GM23338 (cell line): Measurements from ENCODE around the gene SV2C. TPM values are rescaled to one million over a fixed set of nuclear protein-coding genes. Genes with fewer than 3 reads are reported as not detected.

Experiments used
- ATAC-seq: fragments of 200-7000 bp; cut with Tn5 transposase; 3 replicates; pipeline ENCODE4 v1.9.1; 2020
- DNase-seq: peaks from one replicate; pipeline ENCODE4 v3.0.0-alpha.2; 2015; ENCODE audit warnings: low spot score
- H2AFZ ChIP-seq: fragments of 200-600 bp; sonication (generic); 2 replicates; pipeline ENCODE4 v1.8.0; 2016; ENCODE audit warnings: antibody characterized with exemption, mild to moderate bottlenecking, moderate library complexity
- H3F3A ChIP-seq: fragments of 200-600 bp; sonication (generic); replicated peaks from 2 replicates; pipeline ENCODE4 v1.8.0; 2017; ENCODE audit warnings: antibody characterized with exemption, mixed run types, low read depth
- H3K27ac ChIP-seq: fragments of 200-600 bp; sonication (generic); 2 replicates; pipeline ENCODE4 v1.6.1; 2016; ENCODE audit warnings: low read depth
- H3K27me3 ChIP-seq: fragments of 200-600 bp; sonication (generic); 2 replicates; pipeline ENCODE4 v1.8.0; 2016; ENCODE audit warnings: mild to moderate bottlenecking, mixed run types, moderate library complexity; ENCODE audit not compliant: insufficient read depth
- H3K36me3 ChIP-seq: fragments of 200-600 bp; sonication (generic); 2 replicates; pipeline ENCODE4 v1.8.0; 2016; ENCODE audit warnings: mild to moderate bottlenecking; ENCODE audit not compliant: insufficient read depth
- H3K4me1 ChIP-seq: fragments of 200-600 bp; sonication (generic); 2 replicates; pipeline ENCODE4 v1.8.0; 2016; ENCODE audit warnings: mild to moderate bottlenecking, moderate library complexity; ENCODE audit not compliant: insufficient read depth
- H3K4me2 ChIP-seq: fragments of 200-600 bp; sonication (generic); 2 replicates; pipeline ENCODE4 v1.7.1; 2017; ENCODE audit warnings: mixed run types
- H3K4me3 ChIP-seq: fragments of 200-600 bp; sonication (generic); 2 replicates; pipeline ENCODE4 v1.6.1; 2016; ENCODE audit warnings: mixed run types
- H3K79me2 ChIP-seq: fragments of 200-600 bp; sonication (generic); replicated peaks from 2 replicates; pipeline ENCODE4 v1.8.0; 2017; ENCODE audit warnings: mild to moderate bottlenecking; ENCODE audit not compliant: insufficient read depth
- H3K9me2 ChIP-seq: fragments of 200-600 bp; sonication (generic); 2 replicates; pipeline ENCODE4 v1.8.0; 2017; ENCODE audit not compliant: insufficient read depth
- H4K20me1 ChIP-seq: fragments of 200-600 bp; sonication (generic); replicated peaks from 2 replicates; pipeline ENCODE4 v1.8.0; 2017; ENCODE audit warnings: mild to moderate bottlenecking; ENCODE audit not compliant: insufficient read depth
- H3K27ac Mint-ChIP-seq: 2 replicates; pipeline ENCODE4 v1.8.0; 2020; ENCODE audit warnings: inconsistent platforms, mild to moderate bottlenecking, moderate library complexity, mixed read lengths
- H3K27me3 Mint-ChIP-seq: 3 replicates; pipeline ENCODE4 v1.8.0; 2022; ENCODE audit warnings: low read depth, mild to moderate bottlenecking, moderate library complexity, mixed read lengths, inconsistent platforms; ENCODE audit not compliant: insufficient read depth, poor library complexity
- H3K36me3 Mint-ChIP-seq: 3 replicates; pipeline ENCODE4 v1.8.0; 2021; ENCODE audit warnings: low read depth, mild to moderate bottlenecking, inconsistent platforms, moderate library complexity, mixed read lengths
- H3K4me1 Mint-ChIP-seq: 3 replicates; pipeline ENCODE4 v1.8.0; 2020; ENCODE audit warnings: mild to moderate bottlenecking, inconsistent platforms, mixed read lengths
- H3K4me3 Mint-ChIP-seq: 3 replicates; pipeline ENCODE4 v1.8.0; 2021; ENCODE audit warnings: moderate library complexity, mild to moderate bottlenecking, inconsistent platforms, mixed read lengths
- H3K9me3 Mint-ChIP-seq: 3 replicates; pipeline ENCODE4 v1.8.0; 2020; ENCODE audit warnings: moderate library complexity, mild to moderate bottlenecking, inconsistent platforms, mixed read lengths
- CREB1 ChIP-seq: fragments of 250-450 bp; sonication (Bioruptor Pico); IDR thresholded peaks from 2 replicates; pipeline ENCODE4 v1.5.0; 2020; ENCODE audit warnings: low read depth, mild to moderate bottlenecking, moderate library complexity
- EZH2 ChIP-seq: fragments of 200-600 bp; sonication (generic); IDR thresholded peaks from one replicate; pipeline ENCODE4 v1.8.0; 2017; ENCODE audit warnings: antibody characterized with exemption, mild to moderate bottlenecking, low read depth; ENCODE audit not compliant: unreplicated experiment
- EZH2phosphoT487 ChIP-seq: fragments of 200-600 bp; sonication (generic); IDR thresholded peaks from one replicate; pipeline ENCODE4 v1.8.1; 2018; ENCODE audit warnings: antibody characterized with exemption; ENCODE audit not compliant: unreplicated experiment
- JUNB ChIP-seq: IDR thresholded peaks from one replicate; pipeline ENCODE4 v1.6.1; 2016; ENCODE audit warnings: antibody characterized with exemption; ENCODE audit not compliant: unreplicated experiment
- NANOG ChIP-seq: IDR thresholded peaks from 2 replicates; pipeline ENCODE4 v1.6.1; 2016; ENCODE audit warnings: antibody characterized with exemption, borderline replicate concordance
- POLR2AphosphoS5 ChIP-seq: IDR thresholded peaks from 2 replicates; pipeline ENCODE4 v1.6.1; 2016; ENCODE audit warnings: antibody characterized with exemption, low read depth
- STAT1 ChIP-seq: IDR thresholded peaks from one replicate; pipeline ENCODE4 v1.6.1; 2016; ENCODE audit warnings: antibody characterized with exemption; ENCODE audit not compliant: unreplicated experiment
- ZNF114 ChIP-seq: fragments of 250-450 bp; sonication (Bioruptor Pico); IDR thresholded peaks from 2 replicates; pipeline ENCODE4 v1.5.0; 2020; ENCODE audit warnings: mild to moderate bottlenecking, moderate library complexity
- ZNF331 ChIP-seq: fragments of 250-450 bp; sonication (Bioruptor Pico); IDR thresholded peaks from 2 replicates; pipeline ENCODE4 v1.5.0; 2020; ENCODE audit warnings: low read depth, mild to moderate bottlenecking, moderate library complexity
- polyA plus RNA-seq: library from polyadenylated mRNA; unstranded; fragments of >200 nt; fragmentation: Nextera tagmentation; extraction: Ambion mirVana; gene quantifications from 2 replicates; pipeline ENCODE4 v1.2.1, GENCODE V29; 2016
- total RNA-seq: library from RNA; depleted of rRNA; stranded (reverse); fragments of >200 nt; shearing (Covaris generic); gene quantifications from 2 replicates; pipeline ENCODE4 v1.2.3, GENCODE V29; 2014
- TF ChIP-seq, protein P1 (sequence below): fragments of 250-450 bp; sonication (Bioruptor Pico); IDR thresholded peaks from 2 replicates; pipeline ENCODE4 v1.5.0; 2020; ENCODE audit warnings: mild to moderate bottlenecking, moderate library complexity
- TF ChIP-seq, protein P2 (sequence below): IDR thresholded peaks from one replicate; pipeline ENCODE4 v1.6.1; 2018; ENCODE audit warnings: antibody characterized with exemption; ENCODE audit not compliant: unreplicated experiment
- TF ChIP-seq, protein P3 (sequence below), 2 experiments: fragments of 200-600 bp in 1 of 2; sonication (generic) in 1 of 2; conservative IDR thresholded peaks; 2 replicates each; pipeline versions ENCODE4 v1.5.1 to v1.6.1; 2016 to 2017; ENCODE audit warnings: antibody characterized with exemption in 2 of 2, low read depth in 2 of 2, mild to moderate bottlenecking in 2 of 2, moderate library complexity in 1 of 2
- TF ChIP-seq, protein P4 (sequence below): IDR thresholded peaks from 2 replicates; pipeline ENCODE4 v1.6.1; 2016; ENCODE audit warnings: antibody characterized with exemption

Gene SV2C
- total and polyA plus RNA-seq, 2 experiments from 2014 or later, result 0.05 to 0.07 TPM

DNA sequence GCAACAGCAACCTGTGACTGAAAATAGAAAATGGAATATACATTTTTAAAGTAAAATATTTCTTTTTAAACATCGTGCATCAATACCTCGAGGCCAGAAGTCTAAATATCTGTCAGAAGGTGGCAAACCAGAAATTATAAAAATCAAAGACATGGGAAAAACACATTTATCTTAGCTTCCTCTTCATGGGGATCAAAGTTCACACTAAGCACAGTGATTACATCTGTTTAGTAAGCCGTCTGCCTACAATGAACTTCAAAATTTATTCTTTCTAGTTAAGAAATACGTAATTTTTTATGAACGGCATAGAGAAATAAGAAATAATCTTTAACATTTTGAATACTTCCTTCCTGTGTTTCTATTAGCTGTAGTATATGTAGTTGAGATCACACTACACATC, 17.9 kb upstream of the SV2C start:
- no peak overlapping the region for H3K27ac Mint-ChIP-seq

More for the DNA sequence above, 17.9 kb upstream of the SV2C start:
- Histone ChIP-seq H3K36me3 (no peaks in the 10 kb centered on the region), H3K79me2 (no peaks in the 10 kb centered on the region), H3K4me2 (no peak overlapping the region), H3K27ac (no peak overlapping the region), H3K27me3 (no peaks in the 10 kb centered on the region), H3K4me1 (no peaks in the 10 kb centered on the region), H3K4me3 (no peak overlapping the region), H4K20me1 (no peaks in the 10 kb centered on the region), H3K9me2 (peaks cover 9% of the 10 kb centered on the region; the same call in 1 of the 2 replicates), H3F3A (no peaks in the 10 kb centered on the region), H2AFZ (no peak overlapping the region)
- H3K4me3 Mint-ChIP-seq, result no peak overlapping the region
- H3K9me3 Mint-ChIP-seq, result no peaks in the 10 kb centered on the region
- no peak for ATAC-seq
- no peaks in the 10 kb centered on the region for H3K27me3 Mint-ChIP-seq
- TF ChIP-seq ZNF114, result no peak
- no peak for TF ChIP-seq EZH2
- no peak for TF ChIP-seq STAT1
- TF ChIP-seq ZNF331 (CRISPR knock-in tag), result no peak
- TF ChIP-seq, protein P1, sequence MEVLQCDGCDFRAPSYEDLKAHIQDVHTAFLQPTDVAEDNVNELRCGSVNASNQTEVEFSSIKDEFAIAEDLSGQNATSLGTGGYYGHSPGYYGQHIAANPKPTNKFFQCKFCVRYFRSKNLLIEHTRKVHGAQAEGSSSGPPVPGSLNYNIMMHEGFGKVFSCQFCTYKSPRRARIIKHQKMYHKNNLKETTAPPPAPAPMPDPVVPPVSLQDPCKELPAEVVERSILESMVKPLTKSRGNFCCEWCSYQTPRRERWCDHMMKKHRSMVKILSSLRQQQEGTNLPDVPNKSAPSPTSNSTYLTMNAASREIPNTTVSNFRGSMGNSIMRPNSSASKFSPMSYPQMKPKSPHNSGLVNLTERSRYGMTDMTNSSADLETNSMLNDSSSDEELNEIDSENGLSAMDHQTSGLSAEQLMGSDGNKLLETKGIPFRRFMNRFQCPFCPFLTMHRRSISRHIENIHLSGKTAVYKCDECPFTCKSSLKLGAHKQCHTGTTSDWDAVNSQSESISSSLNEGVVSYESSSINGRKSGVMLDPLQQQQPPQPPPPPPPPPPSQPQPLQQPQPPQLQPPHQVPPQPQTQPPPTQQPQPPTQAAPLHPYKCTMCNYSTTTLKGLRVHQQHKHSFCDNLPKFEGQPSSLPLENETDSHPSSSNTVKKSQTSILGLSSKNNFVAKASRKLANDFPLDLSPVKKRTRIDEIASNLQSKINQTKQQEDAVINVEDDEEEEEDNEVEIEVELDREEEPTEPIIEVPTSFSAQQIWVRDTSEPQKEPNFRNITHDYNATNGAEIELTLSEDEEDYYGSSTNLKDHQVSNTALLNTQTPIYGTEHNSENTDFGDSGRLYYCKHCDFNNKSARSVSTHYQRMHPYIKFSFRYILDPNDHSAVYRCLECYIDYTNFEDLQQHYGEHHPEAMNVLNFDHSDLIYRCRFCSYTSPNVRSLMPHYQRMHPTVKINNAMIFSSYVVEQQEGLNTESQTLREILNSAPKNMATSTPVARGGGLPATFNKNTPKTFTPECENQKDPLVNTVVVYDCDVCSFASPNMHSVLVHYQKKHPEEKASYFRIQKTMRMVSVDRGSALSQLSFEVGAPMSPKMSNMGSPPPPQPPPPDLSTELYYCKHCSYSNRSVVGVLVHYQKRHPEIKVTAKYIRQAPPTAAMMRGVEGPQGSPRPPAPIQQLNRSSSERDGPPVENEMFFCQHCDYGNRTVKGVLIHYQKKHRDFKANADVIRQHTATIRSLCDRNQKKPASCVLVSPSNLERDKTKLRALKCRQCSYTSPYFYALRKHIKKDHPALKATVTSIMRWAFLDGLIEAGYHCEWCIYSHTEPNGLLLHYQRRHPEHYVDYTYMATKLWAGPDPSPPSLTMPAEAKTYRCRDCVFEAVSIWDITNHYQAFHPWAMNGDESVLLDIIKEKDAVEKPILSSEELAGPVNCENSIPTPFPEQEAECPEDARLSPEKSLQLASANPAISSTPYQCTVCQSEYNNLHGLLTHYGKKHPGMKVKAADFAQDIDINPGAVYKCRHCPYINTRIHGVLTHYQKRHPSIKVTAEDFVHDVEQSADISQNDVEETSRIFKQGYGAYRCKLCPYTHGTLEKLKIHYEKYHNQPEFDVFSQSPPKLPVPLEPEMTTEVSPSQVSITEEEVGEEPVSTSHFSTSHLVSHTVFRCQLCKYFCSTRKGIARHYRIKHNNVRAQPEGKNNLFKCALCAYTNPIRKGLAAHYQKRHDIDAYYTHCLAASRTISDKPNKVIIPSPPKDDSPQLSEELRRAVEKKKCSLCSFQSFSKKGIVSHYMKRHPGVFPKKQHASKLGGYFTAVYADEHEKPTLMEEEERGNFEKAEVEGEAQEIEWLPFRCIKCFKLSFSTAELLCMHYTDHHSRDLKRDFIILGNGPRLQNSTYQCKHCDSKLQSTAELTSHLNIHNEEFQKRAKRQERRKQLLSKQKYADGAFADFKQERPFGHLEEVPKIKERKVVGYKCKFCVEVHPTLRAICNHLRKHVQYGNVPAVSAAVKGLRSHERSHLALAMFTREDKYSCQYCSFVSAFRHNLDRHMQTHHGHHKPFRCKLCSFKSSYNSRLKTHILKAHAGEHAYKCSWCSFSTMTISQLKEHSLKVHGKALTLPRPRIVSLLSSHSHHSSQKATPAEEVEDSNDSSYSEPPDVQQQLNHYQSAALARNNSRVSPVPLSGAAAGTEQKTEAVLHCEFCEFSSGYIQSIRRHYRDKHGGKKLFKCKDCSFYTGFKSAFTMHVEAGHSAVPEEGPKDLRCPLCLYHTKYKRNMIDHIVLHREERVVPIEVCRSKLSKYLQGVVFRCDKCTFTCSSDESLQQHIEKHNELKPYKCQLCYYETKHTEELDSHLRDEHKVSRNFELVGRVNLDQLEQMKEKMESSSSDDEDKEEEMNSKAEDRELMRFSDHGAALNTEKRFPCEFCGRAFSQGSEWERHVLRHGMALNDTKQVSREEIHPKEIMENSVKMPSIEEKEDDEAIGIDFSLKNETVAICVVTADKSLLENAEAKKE (CRISPR knock-in tag), result no peak
- TF ChIP-seq POLR2AphosphoS5, result no peak
- TF ChIP-seq, protein P2, sequence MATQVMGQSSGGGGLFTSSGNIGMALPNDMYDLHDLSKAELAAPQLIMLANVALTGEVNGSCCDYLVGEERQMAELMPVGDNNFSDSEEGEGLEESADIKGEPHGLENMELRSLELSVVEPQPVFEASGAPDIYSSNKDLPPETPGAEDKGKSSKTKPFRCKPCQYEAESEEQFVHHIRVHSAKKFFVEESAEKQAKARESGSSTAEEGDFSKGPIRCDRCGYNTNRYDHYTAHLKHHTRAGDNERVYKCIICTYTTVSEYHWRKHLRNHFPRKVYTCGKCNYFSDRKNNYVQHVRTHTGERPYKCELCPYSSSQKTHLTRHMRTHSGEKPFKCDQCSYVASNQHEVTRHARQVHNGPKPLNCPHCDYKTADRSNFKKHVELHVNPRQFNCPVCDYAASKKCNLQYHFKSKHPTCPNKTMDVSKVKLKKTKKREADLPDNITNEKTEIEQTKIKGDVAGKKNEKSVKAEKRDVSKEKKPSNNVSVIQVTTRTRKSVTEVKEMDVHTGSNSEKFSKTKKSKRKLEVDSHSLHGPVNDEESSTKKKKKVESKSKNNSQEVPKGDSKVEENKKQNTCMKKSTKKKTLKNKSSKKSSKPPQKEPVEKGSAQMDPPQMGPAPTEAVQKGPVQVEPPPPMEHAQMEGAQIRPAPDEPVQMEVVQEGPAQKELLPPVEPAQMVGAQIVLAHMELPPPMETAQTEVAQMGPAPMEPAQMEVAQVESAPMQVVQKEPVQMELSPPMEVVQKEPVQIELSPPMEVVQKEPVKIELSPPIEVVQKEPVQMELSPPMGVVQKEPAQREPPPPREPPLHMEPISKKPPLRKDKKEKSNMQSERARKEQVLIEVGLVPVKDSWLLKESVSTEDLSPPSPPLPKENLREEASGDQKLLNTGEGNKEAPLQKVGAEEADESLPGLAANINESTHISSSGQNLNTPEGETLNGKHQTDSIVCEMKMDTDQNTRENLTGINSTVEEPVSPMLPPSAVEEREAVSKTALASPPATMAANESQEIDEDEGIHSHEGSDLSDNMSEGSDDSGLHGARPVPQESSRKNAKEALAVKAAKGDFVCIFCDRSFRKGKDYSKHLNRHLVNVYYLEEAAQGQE, result no peak
- no peak for TF ChIP-seq NANOG
- TF ChIP-seq, protein P3, sequence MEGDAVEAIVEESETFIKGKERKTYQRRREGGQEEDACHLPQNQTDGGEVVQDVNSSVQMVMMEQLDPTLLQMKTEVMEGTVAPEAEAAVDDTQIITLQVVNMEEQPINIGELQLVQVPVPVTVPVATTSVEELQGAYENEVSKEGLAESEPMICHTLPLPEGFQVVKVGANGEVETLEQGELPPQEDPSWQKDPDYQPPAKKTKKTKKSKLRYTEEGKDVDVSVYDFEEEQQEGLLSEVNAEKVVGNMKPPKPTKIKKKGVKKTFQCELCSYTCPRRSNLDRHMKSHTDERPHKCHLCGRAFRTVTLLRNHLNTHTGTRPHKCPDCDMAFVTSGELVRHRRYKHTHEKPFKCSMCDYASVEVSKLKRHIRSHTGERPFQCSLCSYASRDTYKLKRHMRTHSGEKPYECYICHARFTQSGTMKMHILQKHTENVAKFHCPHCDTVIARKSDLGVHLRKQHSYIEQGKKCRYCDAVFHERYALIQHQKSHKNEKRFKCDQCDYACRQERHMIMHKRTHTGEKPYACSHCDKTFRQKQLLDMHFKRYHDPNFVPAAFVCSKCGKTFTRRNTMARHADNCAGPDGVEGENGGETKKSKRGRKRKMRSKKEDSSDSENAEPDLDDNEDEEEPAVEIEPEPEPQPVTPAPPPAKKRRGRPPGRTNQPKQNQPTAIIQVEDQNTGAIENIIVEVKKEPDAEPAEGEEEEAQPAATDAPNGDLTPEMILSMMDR (conservative IDR thresholded peaks at IDR 0.05; ENCODE audit: low read depth in 2 of 2), result no peak
- no peak for TF ChIP-seq CREB1 (CRISPR knock-in tag)
- TF ChIP-seq JUNB, result no peak
- TF ChIP-seq, protein P4, sequence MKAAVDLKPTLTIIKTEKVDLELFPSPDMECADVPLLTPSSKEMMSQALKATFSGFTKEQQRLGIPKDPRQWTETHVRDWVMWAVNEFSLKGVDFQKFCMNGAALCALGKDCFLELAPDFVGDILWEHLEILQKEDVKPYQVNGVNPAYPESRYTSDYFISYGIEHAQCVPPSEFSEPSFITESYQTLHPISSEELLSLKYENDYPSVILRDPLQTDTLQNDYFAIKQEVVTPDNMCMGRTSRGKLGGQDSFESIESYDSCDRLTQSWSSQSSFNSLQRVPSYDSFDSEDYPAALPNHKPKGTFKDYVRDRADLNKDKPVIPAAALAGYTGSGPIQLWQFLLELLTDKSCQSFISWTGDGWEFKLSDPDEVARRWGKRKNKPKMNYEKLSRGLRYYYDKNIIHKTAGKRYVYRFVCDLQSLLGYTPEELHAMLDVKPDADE, result no peak
- no peak for TF ChIP-seq EZH2phosphoT487
- H3K4me1 Mint-ChIP-seq, result no peaks in the 10 kb centered on the region
- no peaks in the 10 kb centered on the region for H3K36me3 Mint-ChIP-seq
- DNase-seq, result no peak
